Renal cortical epithelial cell (primary cell): ENCODE measurements around the gene FBXO28. TPM values are rescaled to one million over a fixed set of nuclear protein-coding genes. Genes with fewer than 3 reads are reported as not detected.

Experiments
- DNase-seq: peaks from one replicate; pipeline ENCODE4 v3.0.0-alpha.2; 2011; ENCODE audit warnings: low read depth
- total RNA-seq: library from RNA; depleted of rRNA; stranded (reverse); fragments of >200 nt; gene quantifications from 2 replicates; pipeline ENCODE4 v1.2.3, GENCODE V29; 2014

The FBXO28 gene
- total RNA-seq, 1 donor from 2014 or later = 59.5 TPM

- DNase-seq = no peak
These were observed 18.0 kb upstream of the FBXO28 start for GRCh38 chr1:224095867-224096266.

GRCh38 chr1:224096773-224097172, 17.1 kb upstream of the FBXO28 start:
- no peak for DNase-seq

- DNase-seq = no peak
These were observed 15.9 kb upstream of the FBXO28 start for GRCh38 chr1:224098007-224098406.

GRCh38 chr1:224106568-224107281, 7.2 kb upstream of the FBXO28 start:
- DNase-seq = peak; percentile 80

GRCh38 chr1:224107282-224107625, 6.7 kb upstream of the FBXO28 start:
- no peak for DNase-seq

DNA sequence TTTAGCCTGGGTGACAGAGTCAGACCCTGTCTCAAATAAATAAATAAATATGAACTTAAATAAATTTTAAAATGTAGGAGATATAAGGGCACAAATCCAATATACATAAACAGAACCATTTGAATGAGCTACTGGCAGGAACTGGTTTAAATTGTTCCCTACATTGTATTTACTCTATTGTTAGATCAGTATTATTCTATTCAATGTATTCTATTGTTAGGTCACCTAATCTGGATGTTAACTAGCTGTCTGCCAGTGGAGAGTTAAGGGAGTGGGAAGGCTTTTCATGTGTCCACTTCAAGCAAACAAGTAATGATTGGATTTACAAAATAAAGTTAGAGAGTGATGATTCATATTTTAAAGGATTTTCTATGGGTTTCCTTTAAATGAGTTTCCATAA, 4.9 kb upstream of the FBXO28 start:
- no peak for DNase-seq

DNA sequence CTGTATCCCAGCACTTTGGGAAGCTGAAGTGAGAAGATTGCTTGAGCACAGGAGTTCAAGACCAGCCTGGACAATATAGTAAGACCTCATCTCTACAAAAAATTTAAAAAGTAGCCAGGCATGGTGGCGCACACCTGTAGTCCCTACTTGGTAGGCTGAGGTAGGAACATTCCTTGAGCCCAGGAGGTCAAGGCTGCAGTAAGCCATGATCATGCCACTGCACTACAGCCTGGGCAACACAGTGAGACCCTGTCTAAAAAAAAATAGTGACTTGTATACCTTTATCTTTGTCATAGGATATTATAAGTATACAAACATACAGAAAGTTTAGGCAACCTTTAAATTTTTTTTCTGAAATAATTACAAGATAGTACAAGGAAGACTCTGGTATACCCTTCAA, 3.9 kb upstream of the FBXO28 start:
- DNase-seq = no peak

DNA sequence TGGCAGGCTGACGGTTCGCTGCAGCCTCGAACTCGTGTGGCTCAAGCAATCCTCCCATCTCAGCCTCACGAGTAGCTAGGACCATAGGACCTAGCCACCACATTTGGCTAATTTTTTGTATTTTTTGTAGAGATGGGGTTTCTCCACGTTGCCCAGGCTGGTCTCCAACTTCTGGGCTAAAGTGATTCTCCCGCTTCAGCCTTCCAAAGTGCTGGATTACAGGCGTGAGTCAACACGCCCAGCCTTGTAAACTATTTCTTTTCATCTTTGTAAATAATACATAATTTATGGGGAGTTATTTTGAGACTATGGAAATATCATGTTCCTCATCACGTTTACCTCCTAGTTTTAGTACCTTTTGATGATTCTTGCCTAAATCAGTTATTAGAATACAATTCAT, 906 bp upstream of the FBXO28 start:
- no peak for DNase-seq

DNA sequence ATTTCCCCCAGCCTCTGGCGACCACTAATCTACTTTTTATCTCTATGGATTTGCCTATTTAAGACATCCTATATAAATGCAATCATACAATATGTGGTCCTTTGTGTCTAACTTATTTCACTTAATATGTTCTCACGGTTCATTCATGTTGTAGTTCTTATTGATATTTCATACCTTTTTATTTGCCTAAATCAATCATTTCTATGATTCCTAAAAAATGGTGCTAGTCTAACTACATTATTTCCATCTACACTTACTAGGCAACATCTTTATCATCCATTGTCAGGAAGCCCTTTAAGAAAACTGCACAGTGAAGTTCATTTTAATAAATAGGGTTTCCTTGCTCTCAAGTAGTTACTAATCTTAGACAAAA, 380 bp upstream of the FBXO28 start:
- no peak for DNase-seq

- peak; percentile 33 for DNase-seq
These were observed 870 bp downstream of the FBXO28 start for GRCh38 chr1:224114787-224115175.

DNA sequence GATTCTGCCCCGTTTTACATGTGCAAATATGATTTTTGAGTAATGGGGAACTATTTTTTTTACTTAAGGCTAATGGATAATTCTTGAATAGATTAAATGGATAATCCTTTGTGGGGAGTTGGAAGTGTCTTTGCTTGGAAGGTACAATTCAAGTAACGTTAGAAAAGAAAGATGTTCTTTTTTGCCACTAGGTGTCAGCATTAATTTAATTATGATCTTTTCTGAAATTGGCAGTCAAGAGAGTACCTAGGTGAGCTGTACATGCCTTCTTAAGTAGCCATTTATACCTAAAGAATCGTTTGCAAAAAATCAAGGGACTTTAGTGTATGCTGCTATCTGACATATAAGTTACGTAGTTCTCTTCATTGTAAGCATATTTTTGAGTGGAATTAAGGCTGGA, 2.2 kb downstream of the FBXO28 start:
- DNase-seq = peak; percentile 88

DNA sequence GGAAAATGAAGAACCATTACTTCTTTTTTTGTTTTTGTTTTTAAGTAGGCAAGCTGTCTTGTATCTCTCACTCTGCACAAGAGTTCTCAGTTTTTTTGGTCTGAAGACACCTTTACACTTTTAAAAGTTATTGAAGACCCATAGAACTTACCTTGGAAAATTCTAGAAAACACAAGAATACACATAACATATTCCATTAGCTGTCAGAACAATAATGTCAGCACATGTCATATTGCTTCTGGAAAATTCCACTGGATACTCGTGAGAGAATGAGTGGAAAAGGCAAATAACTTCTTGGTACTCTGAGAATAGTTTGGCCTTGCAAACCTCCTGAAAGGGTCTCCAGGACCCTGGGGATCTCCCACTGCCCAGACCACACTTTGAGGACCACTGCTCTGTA, 4.8 kb downstream of the FBXO28 start:
- DNase-seq = no peak

DNA sequence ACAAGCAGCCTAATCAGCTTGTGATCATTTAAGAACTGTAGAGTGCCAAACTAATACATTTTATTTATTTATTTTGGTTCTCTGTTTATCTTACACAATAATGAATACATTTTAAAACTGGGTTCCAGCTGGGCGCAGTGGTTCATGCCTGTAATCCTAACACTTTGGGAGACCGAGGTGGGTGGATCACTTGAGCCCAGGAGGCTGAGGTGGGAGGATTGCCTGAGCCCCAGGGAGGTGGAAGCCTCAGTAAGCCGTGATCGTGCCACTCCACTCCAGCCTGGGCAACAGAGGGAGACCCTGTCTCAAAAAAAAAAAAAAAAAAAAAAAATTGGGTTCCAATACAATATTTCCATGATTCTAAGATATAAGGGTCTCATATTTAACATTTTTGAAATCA, 9.2 kb downstream of the FBXO28 start:
- no peak for DNase-seq

DNA sequence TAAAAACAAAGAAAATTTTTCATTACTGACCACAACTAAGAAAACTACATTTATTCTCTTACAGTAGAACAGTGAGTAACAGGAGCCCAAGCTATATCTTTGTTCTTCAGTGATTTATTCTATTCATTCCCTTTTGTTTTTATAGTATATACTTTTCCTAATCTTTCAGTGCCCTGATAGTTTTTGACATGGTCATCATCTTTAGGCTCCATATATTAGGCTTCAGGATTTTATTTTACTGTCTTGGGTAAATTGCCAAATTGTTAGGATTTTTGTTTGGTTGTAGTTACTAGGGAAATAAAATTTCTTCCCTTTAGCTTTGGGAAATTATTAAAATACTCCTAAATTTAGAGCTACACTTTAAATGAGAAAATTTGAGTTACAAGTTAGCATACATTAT, 10.3 kb downstream of the FBXO28 start:
- DNase-seq = no peak

GRCh38 chr1:224127925-224128819, 14.3 kb downstream of the FBXO28 start:
- DNase-seq = peak; percentile 12

DNA sequence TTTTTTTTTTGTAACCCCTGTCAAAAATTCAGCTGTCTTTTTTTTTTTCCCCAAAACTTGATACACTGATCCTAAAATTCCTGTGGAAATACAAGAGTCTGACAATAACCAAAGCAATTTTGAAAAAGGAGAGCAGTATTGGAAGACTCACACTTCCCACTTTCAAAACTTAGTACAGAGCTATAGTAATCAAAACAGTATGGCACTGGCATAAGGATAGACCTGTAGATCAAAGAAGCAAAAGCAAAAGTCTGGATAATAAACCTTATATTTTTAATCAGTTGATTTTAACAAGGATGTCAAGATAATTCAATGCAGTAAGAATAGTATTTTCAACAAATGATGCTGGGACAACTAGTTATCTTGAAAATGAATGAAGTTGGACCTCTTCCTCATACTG, 17.3 kb downstream of the FBXO28 start:
- DNase-seq = no peak

- no peak for DNase-seq
These were observed 19.0 kb downstream of the FBXO28 start for GRCh38 chr1:224132901-224133300.

DNA sequence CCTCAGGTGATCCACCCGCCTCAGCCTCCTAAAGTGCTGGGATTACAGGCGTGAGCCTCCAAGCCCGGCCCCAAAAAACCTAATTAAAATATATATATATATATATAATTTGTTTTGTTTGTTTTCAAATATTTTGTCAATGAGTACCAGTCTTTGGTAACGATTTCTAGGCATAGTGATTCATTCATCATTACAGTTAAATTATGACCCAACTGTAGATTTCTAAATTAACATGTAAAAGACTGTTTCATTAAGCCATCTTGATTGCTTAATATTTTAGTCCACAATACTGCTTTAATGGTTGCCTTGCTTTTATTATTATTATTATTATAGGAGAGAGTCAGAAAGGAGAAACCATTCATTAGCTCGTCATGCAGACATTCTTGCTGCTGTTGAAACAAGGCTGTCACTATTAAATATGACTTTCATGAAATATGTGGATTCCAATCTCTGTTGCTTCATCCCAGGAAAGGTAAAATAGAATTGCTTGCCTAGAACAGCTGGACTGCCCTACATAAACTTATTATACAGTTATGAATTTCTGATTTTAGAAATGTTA, 19.9 kb downstream of the FBXO28 start:
- no peak for DNase-seq

- no peak for DNase-seq
These were observed 23.6 kb downstream of the FBXO28 start for GRCh38 chr1:224137518-224137917.

GRCh38 chr1:224138198-224138597, 24.3 kb downstream of the FBXO28 start:
- DNase-seq = no peak

DNA sequence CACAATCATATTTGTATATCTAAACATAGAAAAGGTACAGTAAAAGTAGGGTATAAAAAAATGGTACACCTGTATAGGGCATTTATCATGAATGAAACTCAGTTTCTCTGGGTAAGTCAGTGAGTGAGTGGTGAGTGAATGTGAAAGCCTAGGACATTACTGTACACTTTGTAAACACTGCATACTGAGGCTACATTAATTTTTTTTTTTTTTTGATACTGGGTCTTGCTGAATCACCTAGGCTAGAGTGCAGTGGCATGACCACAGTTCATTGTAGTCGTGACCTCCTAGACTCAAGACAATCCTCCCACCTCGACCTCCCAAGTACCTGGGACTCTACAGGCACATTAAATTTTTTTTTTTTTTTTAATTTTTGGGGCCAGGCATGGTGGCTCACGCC, 27.8 kb downstream of the FBXO28 start:
- DNase-seq = no peak

- no peak for DNase-seq
These were observed 35.8 kb downstream of the FBXO28 start for GRCh38 chr1:224149709-224150108.

GRCh38 chr1:224151117-224151516, 37.2 kb downstream of the FBXO28 start:
- no peak for DNase-seq
